WTC11 (cell line): Measurements from ENCODE around the gene ARHGAP32. TPM values are rescaled to one million over a fixed set of nuclear protein-coding genes. Genes with fewer than 3 reads are reported as not detected.

ENCODE experiments used
- total RNA-seq: library from RNA; stranded (reverse); gene quantifications from 3 replicates; pipeline ENCODE4 v1.2.3, GENCODE V29; 2021

ARHGAP32 gene
- total RNA-seq, 1 experiment from 2014 or later, result 25.6 TPM

Other genes with a start within 250 kb of the ARHGAP32 start
- 0.07 TPM in 1 of 3 replicates, not detected in the others for gene TP53AIP1, start 249.5 kb downstream of the ARHGAP32 start, total RNA-seq
- not detected in 3 replicates for gene BARX2, start 183.5 kb upstream of the ARHGAP32 start, total RNA-seq